H1 (cell line): ENCODE results near the gene PSMB3. TPM values are rescaled to one million over a fixed set of nuclear protein-coding genes. Genes with fewer than 3 reads are reported as not detected.

Experiments
- RBBP5 ChIP-seq: IDR thresholded peaks from 2 replicates; pipeline ENCODE4 v1.7.1; 2012; ENCODE audit warnings: low read depth, mild to moderate bottlenecking, inconsistent platforms, low read length, moderate library complexity, borderline replicate concordance
- RFX5 ChIP-seq: IDR thresholded peaks from 2 replicates; pipeline ENCODE4 v1.6.1; 2011; ENCODE audit warnings: low read depth, low read length, improper control_type of control experiment, borderline replicate concordance
- polyA plus RNA-seq, 7 experiments: library from polyadenylated mRNA; depleted of rRNA in 3 of 7; stranded (reverse) in 5 of 7; unstranded in 2 of 7; fragments of >200 nt in 5 of 7; fragments of 200-250 nt in 2 of 7; gene quantifications; 1 replicate in 5 of 7; 2 replicates in 1 of 7; 4 replicates in 1 of 7; pipeline versions ENCODE4 v1.2.1 to v1.2.3, GENCODE V29; 2011 to 2013; ENCODE audit warnings: missing spikeins in 2 of 7, mixed read lengths in 2 of 7
- total RNA-seq: library from RNA; stranded (reverse); fragmentation: NEBNext Ultra II Directional; extraction: Animal tissue kit (Norgen Biotek cat#: 25700); gene quantifications from 2 replicates; pipeline ENCODE4 v1.2.1, GENCODE V29; 2021
- TF ChIP-seq, protein P1 (sequence below): IDR thresholded peaks from 2 replicates; pipeline ENCODE4 v1.6.1; 2012; ENCODE audit warnings: low read length, inconsistent platforms

PSMB3 gene
- total and polyA plus RNA-seq, 2 of the 8 experiments (the other 6 are each of a cell fraction or from before 2014, with no cell fraction given), result 291 to 914 TPM

DNA sequence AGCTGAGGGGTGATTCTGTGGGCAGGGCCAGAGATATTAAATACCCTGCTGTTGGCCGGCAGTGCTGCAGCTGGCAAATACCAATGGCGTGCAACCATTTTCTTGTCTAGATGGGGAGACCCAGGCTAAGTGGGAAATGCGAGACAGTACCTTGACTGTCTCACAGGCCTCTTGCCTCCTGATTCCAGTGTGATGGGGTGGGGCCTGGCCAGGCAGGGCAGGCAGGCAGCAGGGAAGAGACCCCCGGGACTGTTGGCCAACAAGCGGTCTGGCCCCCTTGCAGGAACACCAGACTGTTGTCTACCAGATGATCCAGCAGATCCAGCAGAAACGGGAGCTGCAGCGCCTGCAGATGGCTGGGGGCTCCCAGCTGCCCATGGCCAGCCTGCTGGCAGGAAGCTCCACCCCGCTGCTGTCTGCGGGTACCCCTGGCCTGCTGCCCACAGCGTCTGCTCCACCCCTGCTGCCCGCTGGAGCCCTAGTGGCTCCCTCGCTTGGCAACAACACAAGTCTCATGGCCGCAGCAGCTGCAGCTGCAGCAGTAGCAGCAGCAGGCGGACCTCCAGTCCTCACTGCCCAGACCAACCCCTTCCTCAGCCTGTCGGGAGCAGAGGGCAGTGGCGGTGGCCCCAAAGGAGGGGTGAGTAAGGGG lies 28.1 kb upstream of the PSMB3 start (continued):
- TF ChIP-seq RBBP5 (no peak), RFX5 (no peak)
- TF ChIP-seq, protein P1, sequence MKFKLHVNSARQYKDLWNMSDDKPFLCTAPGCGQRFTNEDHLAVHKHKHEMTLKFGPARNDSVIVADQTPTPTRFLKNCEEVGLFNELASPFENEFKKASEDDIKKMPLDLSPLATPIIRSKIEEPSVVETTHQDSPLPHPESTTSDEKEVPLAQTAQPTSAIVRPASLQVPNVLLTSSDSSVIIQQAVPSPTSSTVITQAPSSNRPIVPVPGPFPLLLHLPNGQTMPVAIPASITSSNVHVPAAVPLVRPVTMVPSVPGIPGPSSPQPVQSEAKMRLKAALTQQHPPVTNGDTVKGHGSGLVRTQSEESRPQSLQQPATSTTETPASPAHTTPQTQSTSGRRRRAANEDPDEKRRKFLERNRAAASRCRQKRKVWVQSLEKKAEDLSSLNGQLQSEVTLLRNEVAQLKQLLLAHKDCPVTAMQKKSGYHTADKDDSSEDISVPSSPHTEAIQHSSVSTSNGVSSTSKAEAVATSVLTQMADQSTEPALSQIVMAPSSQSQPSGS, result no peak
